ENCODE data around the gene RAD51B. TPM values are rescaled to one million over a fixed set of nuclear protein-coding genes. Genes with fewer than 3 reads are reported as not detected.

Gene RAD51B
- total RNA-seq, 1 experiment from 2014 or later = 8.5 TPM

- TF ChIP-seq, protein P1, sequence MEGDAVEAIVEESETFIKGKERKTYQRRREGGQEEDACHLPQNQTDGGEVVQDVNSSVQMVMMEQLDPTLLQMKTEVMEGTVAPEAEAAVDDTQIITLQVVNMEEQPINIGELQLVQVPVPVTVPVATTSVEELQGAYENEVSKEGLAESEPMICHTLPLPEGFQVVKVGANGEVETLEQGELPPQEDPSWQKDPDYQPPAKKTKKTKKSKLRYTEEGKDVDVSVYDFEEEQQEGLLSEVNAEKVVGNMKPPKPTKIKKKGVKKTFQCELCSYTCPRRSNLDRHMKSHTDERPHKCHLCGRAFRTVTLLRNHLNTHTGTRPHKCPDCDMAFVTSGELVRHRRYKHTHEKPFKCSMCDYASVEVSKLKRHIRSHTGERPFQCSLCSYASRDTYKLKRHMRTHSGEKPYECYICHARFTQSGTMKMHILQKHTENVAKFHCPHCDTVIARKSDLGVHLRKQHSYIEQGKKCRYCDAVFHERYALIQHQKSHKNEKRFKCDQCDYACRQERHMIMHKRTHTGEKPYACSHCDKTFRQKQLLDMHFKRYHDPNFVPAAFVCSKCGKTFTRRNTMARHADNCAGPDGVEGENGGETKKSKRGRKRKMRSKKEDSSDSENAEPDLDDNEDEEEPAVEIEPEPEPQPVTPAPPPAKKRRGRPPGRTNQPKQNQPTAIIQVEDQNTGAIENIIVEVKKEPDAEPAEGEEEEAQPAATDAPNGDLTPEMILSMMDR (IDR thresholded peaks at IDR 0.05) = no peak
- TF ChIP-seq TCF7L2 (IDR thresholded peaks at IDR 0.05; ENCODE audit: low read depth, low read length) (no peak), POLR2AphosphoS5 (IDR thresholded peaks at IDR 0.05; ENCODE audit: low read depth, low read length) (no peak), SIN3A (IDR thresholded peaks at IDR 0.05; ENCODE audit: borderline replicate concordance, insufficient read depth, low read depth, low read length) (no peak)
- TF ChIP-seq, protein P2, sequence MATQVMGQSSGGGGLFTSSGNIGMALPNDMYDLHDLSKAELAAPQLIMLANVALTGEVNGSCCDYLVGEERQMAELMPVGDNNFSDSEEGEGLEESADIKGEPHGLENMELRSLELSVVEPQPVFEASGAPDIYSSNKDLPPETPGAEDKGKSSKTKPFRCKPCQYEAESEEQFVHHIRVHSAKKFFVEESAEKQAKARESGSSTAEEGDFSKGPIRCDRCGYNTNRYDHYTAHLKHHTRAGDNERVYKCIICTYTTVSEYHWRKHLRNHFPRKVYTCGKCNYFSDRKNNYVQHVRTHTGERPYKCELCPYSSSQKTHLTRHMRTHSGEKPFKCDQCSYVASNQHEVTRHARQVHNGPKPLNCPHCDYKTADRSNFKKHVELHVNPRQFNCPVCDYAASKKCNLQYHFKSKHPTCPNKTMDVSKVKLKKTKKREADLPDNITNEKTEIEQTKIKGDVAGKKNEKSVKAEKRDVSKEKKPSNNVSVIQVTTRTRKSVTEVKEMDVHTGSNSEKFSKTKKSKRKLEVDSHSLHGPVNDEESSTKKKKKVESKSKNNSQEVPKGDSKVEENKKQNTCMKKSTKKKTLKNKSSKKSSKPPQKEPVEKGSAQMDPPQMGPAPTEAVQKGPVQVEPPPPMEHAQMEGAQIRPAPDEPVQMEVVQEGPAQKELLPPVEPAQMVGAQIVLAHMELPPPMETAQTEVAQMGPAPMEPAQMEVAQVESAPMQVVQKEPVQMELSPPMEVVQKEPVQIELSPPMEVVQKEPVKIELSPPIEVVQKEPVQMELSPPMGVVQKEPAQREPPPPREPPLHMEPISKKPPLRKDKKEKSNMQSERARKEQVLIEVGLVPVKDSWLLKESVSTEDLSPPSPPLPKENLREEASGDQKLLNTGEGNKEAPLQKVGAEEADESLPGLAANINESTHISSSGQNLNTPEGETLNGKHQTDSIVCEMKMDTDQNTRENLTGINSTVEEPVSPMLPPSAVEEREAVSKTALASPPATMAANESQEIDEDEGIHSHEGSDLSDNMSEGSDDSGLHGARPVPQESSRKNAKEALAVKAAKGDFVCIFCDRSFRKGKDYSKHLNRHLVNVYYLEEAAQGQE (IDR thresholded peaks at IDR 0.05; ENCODE audit: insufficient read depth in 1 of 2, low read depth in 2 of 2, low read length in 1 of 2) = no peak
- in situ Hi-C loops (cut with HindIII; ENCODE audit: low pct_unique_long_range_greater_than_20kb, low sequenced_read_pairs) (no loop called here), intact Hi-C loops (cut with micrococcal nuclease; ENCODE audit: unreplicated experiment) (loop anchor here (10.0 kb wide), 1 partner anchor 88 kb away; no protein-coding TSS in a partner anchor)
- H3K4me1 ChIP-seq (ENCODE audit: control insufficient read depth, insufficient read depth, low read length) = peaks cover 32% of the 10 kb centered on the region
- ChIA-PET POLR2A (interaction anchor here (0.6 kb wide), 1 partner anchor 405 kb away, joined by 3 read pairs; no protein-coding TSS in a partner anchor), CTCF (no interaction called here)
- no peaks in the 10 kb centered on the region for H3K27me3 ChIP-seq (ENCODE audit: control insufficient read depth, insufficient read depth, low read length)
- DNase-seq (ENCODE audit: low read depth, low spot score) (no peak), ATAC-seq (no peak)
- H3K27ac ChIP-seq (ENCODE audit: low read length) = peak overlapping the region; percentile 93
- H3K9me3 ChIP-seq (ENCODE audit: control insufficient read depth, insufficient read depth, low read depth, low read length) = 0 out of 2 replicates have a peak, but pooled peaks cover 3% of the 10 kb centered on the region
- H3K4me3 ChIP-seq (ENCODE audit: low read depth in 2 of 2, low read length in 2 of 2) = no peak overlapping the region
- BruUV-seq (replicated peaks) = no TSS peak
- no peaks in the 10 kb centered on the region for H3K36me3 ChIP-seq (ENCODE audit: control insufficient read depth, insufficient read depth, low read length)
Observed at GRCh38 chr14:68233101-68233784, 413.7 kb downstream of the RAD51B start.

DNA sequence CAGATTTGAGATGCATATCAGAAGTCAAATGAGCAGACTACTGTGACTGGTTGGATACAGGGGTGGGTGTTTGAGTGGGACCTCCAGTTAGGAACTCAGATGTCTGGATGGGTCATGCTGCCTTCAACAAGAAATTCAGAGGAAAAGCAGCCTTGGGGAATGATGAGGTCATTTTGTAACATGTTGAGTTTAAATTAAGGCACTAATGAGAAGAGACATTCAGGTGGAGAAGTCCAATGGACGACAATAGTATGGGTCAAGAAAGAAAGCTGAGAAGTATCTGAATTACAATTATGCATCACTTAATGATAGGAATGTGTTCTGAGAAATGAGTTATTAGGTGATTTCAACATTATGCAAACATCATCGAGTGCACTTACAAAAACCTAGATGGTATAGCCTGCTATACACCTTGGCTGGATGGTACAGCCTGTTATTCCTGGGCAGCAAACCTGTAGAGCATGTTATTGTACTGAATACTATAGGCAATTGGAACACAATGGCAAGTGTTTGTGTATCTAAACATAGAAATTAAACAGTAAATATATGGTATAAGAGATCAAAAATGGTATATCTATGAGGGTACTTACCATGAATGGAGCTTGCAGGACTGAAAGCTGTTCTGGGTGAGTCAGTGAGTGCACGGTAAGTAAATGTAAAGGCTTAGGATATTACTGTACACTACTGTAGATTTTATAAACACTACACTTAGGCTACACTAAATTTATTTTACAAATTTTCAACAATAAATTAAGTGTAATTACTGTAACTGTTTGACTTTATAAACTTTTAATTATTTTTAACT lies 414.7 kb downstream of the RAD51B start:
- no peak overlapping the region for H3K4me3 ChIP-seq (ENCODE audit: low read depth in 2 of 2, low read length in 2 of 2)
- peaks cover 32% of the 10 kb centered on the region for H3K4me1 ChIP-seq (ENCODE audit: control insufficient read depth, insufficient read depth, low read length)
- H3K36me3 ChIP-seq (ENCODE audit: control insufficient read depth, insufficient read depth, low read length) = no peaks in the 10 kb centered on the region
- BruUV-seq (replicated peaks) = no TSS peak
- ChIA-PET POLR2A (no interaction called here), CTCF (no interaction called here)
- H3K27me3 ChIP-seq (ENCODE audit: control insufficient read depth, insufficient read depth, low read length) = no peaks in the 10 kb centered on the region
- in situ Hi-C loops (cut with HindIII; ENCODE audit: low pct_unique_long_range_greater_than_20kb, low sequenced_read_pairs) (no loop called here), intact Hi-C loops (cut with micrococcal nuclease; ENCODE audit: unreplicated experiment) (loop anchor here (10.0 kb wide), 1 partner anchor 90 kb away; no protein-coding TSS in a partner anchor)
- no peak for TF ChIP-seq POLR2AphosphoS5 (IDR thresholded peaks at IDR 0.05; ENCODE audit: low read depth, low read length)
- TF ChIP-seq, protein P2 (IDR thresholded peaks at IDR 0.05; ENCODE audit: insufficient read depth in 1 of 2, low read depth in 2 of 2, low read length in 1 of 2) = no peak
- TF ChIP-seq, protein P1 (IDR thresholded peaks at IDR 0.05) = no peak
- no peak for TF ChIP-seq SIN3A (IDR thresholded peaks at IDR 0.05; ENCODE audit: borderline replicate concordance, insufficient read depth, low read depth, low read length)
- no peak for TF ChIP-seq TCF7L2 (IDR thresholded peaks at IDR 0.05; ENCODE audit: low read depth, low read length)
- DNase-seq (ENCODE audit: low read depth, low spot score) (no peak), ATAC-seq (no peak)
- H3K27ac ChIP-seq (ENCODE audit: low read length) = peak overlapping the region; percentile 93
- H3K9me3 ChIP-seq (ENCODE audit: control insufficient read depth, insufficient read depth, low read depth, low read length) = 0 out of 2 replicates have a peak, but pooled peaks cover 3% of the 10 kb centered on the region
